Stimulated activated CD4-positive, alpha-beta T cell treated with anti-CD3 and anti-CD28 coated beads, Interleukin-4, amount 100 ng/mL, for 48 hours (primary cell): ENCODE data around the gene KBTBD6.
"Not testable (repeated sequence)": the region's sequence is repeated elsewhere in the genome, so short reads cannot be mapped to it uniquely, and the experiment has no call there.

Source experiments
- DNase-seq, 2 donors: peaks; one replicate each; pipeline ENCODE4 v3.0.0-alpha.2; 2020; ENCODE audit warnings: low read depth in 2 of 2

KBTBD6 gene

DNA sequence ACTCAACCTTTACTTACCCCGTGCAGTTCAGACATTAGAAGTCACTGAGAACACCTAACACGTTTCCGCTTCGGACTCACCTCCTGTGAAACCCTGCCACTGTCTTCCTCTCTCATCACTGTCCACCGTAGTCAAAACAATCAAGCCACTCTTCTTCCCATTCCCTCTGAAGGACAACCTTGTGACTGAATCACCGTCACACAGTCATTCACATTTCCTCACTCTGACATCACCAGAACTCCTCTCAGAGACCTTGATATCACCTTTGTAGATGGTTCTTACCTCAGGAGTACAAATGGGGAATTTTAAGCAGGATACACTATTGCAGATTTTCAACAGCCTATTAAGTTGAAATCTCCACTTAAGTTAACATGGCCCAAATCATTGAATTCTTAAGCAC, 1.3 kb upstream of the KBTBD6 start:
- DNase-seq = no peak

- DNase-seq = not testable (repeated sequence)
These were observed 716 bp downstream of the KBTBD6 start for GRCh38 chr13:41131660-41132511.

- DNase-seq = not testable (repeated sequence)
These were observed 1.4 kb downstream of the KBTBD6 start for GRCh38 chr13:41131189-41131588.

- no peak for DNase-seq
These were observed 2.2 kb downstream of the KBTBD6 start for GRCh38 chr13:41130356-41130755.

DNA sequence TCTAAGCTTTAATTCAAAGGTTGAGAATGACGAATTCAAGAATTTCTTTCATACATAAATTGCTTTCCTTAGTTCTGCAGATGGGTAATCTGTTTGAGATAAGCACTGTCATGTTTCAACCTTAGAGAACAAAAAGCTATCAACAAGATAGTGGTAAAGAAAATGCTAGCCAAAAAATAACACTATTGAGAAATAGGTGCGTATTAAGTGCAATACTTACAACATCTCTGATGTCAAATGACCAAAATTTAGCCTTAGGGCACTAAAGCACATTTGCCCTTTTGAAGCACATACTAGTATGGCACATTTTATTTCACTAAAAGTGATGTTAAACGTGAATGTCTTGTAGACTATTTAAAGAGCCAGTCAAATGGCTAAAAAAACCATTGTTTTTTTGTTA, 4.9 kb downstream of the KBTBD6 start:
- no peak for DNase-seq

DNA sequence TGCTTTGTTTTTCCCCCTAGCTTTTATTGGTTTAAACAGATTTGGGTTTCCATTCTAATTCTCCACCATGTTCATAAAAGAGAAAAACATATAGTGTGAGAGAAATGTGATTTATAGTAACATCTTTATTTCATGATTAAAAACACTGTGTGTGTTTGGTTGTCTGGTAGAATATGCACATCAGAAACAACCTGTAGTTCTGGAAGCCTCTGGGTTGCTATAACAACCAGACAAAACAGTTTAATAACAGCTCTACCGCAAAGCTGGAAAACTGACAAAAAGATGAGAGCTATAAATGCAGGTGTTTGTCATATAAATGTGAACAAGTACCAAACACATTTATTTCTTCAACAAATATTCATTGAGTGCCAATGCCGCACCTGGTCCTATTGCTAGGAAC, 9.8 kb downstream of the KBTBD6 start:
- no peak for DNase-seq

DNA sequence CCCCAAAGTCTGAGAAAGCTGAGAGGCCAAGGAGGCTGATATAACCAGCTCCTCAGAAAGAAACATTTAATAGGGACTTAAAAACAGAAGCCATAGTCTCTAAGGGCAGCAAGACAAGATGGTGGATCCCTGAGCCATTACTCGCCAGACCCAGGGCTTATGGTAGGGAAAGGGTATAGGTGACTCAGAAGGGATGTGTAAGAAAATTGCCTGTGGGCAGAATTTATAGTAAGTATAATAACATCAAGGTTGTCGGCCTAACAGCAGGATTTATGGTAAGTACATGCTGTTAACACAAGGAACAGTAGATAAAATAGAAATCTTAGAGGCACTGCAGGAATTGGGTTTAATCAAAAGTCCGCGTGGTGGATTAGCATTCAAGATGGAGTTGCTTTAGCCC, 14.7 kb downstream of the KBTBD6 start:
- no peak for DNase-seq

DNA sequence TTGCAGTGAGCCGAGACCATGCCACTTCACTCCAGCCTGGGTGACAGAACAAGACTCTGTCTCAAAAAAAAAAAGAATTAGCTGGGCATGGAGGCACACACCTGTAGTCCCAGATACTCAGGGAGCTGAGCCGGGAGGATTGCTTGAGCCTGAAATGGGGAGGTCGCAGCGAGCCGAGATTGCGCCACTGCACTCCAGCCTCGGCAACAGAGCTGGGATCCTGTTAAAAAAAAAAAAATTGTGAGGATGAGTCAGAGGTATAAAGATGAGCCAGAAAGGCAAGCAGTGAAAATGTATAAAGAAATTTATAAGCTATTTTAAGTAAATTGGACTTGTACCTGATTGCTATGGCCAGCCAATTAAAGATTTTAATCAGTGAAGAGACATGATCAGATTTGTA, 21.1 kb downstream of the KBTBD6 start:
- DNase-seq = no peak

DNA sequence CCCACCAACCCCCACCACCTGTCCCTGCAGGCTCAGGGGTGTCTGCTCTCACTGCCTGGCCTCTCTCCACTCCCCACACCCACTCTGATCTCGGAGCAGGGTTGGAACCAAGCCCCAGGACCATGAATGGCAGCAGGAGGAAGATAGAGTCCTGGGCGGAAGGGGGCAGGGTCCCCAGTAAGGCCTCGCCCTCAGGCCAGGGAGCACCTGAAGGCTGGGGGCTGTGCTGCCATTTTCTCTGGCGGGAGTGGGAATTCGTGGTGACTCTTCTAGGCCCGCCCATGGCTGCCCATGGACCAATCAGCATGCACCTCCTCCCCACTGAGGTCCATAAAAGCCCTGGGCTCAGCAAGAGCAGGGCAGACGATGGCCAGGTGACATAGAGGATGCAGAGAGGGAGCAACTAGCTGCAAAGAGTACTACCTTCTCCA, 25.0 kb downstream of the KBTBD6 start:
- no peak for DNase-seq

- no peak for DNase-seq
These were observed 25.5 kb downstream of the KBTBD6 start for GRCh38 chr13:41107104-41107571.

GRCh38 chr13:41099986-41100385, 32.6 kb downstream of the KBTBD6 start:
- DNase-seq = no peak

- no peak for DNase-seq
These were observed 33.8 kb downstream of the KBTBD6 start for GRCh38 chr13:41098761-41099160.

DNA sequence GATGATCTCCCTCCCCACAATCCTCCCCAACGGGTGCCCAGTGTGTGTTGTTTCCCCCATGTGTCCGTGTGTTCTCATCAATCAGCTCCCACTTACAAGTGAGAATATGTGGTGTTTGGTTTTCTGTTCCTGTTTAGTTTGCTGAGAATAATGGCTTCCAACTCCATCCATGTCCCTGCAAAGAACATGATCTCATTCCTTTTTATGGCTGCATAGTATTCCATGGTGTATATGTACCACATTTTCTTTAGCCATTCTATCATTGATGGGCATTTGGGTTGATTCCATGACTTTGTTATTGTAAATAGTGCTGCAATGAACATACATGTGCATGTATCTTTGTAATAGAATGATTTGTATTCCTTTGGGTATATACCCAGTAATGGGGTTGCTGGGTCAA, 36.9 kb downstream of the KBTBD6 start:
- not testable (repeated sequence) for DNase-seq

- DNase-seq = no peak
These were observed 46.5 kb downstream of the KBTBD6 start for GRCh38 chr13:41085961-41086585.

DNA sequence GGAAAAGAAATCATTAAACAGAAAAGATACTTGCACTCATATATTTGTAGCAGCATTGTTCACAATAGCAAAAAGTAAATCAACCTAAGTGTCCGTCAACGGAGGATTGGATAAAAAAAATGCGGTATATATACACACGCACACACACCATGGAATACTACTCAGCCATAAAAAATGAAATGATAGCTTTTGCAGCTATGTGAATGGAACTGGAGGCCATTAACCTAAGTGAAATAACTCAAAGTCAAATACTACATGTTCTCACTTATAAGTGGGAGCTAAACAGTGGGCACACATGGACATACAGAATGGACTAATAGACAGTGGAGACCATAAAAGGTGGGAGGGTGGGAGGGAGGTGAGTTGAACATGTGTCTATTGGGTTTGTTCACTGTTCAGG, 52.9 kb downstream of the KBTBD6 start:
- no peak for DNase-seq
